SHP77 treated with DMSO at 0.1 percent for 48 hours (cell line): Measurements from ENCODE around the gene UNC5CL.

Source experiments
- DNase-seq: peaks from one replicate; lab custom pipeline; 2025; lab: John Stamatoyannopoulos, UW

Gene UNC5CL

DNA sequence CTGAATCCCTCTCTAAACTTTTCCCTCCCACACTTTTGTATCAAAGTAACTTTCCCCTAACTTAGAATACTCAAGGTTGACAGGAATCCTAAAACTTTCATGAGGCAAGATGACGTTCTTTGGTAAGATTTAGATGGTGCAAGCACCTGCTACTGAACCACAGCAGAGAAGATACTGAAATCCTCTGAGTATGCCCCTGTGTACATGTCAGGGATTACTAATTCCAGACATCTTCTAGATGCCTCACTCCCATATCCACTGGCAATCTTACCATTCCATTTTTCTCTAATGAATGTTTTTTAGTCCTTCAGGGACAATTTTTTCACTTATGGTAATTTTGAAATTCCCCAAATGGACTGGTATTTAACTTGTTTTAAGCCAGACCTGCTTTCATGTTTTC, 23.0 kb upstream of the UNC5CL start:
- DNase-seq, result no peak

DNA sequence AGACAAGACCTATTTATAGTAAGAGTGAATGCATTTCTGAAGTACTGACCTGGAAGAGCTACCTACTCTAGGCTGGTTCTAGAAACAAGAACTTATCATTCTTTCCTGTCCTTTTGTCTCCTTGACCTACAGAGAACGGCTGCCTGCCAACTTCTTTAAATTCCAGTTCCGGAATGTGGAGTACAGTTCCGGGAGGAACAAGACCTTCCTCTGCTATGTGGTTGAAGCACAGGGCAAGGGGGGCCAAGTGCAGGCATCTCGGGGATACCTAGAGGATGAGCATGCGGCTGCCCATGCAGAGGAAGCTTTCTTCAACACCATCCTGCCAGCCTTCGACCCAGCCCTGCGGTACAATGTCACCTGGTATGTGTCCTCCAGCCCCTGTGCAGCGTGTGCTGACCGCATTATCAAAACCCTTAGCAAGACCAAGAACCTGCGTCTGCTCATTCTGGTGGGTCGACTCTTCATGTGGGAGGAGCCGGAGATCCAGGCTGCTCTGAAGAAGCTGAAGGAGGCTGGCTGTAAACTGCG, 22.2 kb upstream of the UNC5CL start:
- no peak for DNase-seq

DNA sequence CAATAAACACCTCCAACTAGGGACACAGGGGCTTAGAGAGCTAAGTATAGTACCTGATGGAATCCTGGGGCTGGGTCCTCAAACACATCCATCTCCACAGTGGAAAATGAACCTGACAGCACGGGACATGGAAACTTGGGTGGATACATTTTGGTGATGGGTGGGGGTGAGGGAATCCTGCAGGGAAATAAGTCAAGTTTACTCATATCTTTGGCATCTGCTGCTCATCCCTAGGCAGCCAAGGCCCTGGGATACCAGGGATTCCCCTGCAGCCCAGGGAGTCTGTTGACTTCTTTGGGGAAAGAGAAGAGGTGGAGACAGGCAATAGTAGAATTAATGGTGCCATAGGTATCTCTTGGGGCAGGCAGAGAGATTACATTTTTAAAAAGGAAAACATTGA, 20.5 kb upstream of the UNC5CL start:
- DNase-seq, result no peak

DNA sequence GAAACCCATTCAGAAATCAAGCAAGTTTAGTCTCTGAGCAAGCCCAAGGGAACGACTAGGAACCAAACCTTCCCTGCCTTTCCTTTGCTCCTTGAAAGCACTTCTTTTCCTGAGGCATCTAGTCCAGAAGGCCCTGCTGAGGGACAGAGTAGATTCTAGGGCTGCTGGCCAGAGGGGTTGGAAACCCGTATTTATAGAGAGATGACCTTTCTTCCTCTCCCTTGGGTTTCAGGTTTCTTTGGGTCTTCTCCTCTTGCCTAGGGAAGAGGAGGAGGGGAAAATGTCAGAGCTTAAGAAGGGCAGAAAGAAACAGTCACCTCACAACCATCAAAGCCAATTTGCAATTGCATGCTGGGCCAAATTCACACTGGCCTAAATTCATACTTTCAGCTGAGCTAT, 19.8 kb upstream of the UNC5CL start:
- no peak for DNase-seq

DNA sequence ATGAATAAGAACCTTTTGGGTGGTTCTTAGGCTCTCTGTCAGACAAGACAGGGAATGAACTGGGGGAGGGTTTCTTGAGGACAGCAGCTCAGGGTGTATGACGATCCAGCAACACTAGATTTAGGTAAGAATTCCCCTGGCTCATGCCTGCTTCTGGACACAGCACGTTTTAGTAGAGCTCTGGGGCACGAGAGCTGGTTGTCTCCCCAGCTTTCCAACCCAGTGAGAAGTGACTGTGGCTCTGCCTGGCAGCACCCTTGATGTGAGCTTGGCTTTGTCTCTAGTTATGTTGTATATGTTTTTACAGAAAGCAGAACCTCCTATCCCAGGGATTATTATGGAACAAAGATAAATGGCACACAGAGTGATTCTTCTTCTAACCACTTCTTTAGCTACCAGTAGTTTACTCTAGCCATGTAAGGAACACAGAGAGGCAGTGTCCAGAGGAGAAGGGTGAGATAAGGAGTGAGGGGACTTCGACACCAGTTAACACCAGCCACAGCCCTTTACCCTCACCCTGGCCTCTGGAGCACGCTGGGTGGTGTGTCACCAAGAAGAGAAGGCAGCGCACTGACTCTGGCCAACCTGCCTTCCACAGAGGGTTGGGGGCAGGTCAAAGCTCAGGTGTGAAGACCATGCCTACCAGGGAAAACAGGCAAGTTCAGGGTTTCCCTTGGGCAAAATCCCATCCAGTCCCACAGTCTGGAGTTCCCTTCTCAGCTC, 17.9 kb upstream of the UNC5CL start:
- DNase-seq, result no peak

DNA sequence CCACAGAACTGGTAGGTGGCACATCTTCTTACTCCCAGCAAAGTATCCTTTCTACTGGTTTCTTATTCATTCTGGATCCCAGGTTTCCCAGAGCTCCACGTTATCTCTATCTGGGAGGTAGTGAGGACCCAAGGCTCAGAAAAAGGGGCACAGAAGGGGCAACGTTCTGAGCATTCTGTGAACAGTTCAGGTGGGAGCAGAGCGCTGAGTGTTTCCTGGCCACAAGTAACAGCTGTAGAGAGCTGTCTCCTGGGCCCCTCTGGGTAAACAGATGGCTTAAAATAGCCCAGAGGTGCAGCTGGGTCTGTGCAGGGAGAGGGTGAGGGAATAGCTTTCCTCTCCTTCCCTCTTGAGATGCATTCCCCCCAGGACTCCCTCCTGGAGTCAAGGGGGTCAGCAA, 16.1 kb upstream of the UNC5CL start:
- peak; percentile 52 for DNase-seq

DNA sequence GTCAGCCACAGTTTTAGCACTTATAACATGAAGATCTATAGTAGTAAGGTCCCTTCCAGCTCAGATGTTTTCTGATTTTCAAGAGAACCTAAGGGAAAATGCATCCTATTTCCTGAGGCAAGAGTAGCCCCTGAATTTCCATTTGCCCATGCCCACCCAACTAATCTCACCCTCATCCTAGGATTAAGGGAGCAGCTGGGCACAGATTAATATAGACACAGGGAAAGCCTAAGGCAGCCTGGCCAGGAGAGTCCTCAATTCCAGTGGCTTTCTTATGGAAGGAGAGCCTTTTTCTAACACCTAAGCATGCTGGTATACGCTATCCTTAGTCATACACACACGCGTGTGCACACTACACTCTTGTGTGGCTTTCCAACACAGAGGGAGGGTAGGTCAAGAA, 15.5 kb upstream of the UNC5CL start:
- DNase-seq, result no peak

DNA sequence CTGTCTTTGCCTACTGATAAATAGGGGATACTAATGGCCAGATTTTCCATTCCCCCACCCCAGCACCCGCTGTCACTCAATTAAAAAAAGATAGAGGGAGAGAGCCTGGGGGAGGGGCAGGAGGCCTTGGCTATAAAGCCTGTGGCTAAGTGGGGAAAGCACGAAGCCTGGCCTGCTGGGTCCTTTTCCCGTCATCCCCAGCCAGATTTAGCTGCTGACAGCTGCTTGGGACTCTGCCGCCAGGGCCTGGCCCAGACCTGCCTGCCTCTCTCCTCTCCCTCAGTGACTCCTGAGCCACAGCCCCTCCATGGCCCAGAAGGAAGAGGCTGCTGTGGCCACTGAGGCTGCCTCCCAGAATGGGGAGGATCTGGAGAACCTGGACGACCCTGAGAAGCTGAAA, 14.0 kb upstream of the UNC5CL start, which contains the start of gene APOBEC2:
Gene APOBEC2, plus strand, starts transcription at position 162 of the 400 bp plus-strand sequence. Its CDS starts 146 bp downstream, at position 308.
- peak; percentile 77 for DNase-seq

DNA sequence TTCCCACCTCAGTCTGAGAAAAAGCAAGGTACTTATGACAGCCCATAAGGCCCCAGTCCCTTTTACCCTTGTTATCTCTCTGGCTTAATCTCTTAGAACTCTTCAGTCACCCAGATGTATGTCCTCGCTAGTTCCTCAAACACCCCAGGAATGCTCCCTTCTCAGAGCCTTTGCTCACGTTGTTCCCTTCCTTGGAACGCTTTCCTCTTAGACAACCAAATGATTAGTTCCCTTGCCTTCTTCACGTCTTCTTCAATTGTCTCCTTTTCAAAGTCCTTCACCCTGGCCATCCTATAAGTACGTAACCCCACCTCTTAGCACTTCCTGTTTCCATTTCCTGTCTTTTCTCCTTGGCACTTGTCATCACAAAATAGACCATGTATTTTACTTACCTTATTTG, 12.9 kb upstream of the UNC5CL start:
- no peak for DNase-seq

DNA sequence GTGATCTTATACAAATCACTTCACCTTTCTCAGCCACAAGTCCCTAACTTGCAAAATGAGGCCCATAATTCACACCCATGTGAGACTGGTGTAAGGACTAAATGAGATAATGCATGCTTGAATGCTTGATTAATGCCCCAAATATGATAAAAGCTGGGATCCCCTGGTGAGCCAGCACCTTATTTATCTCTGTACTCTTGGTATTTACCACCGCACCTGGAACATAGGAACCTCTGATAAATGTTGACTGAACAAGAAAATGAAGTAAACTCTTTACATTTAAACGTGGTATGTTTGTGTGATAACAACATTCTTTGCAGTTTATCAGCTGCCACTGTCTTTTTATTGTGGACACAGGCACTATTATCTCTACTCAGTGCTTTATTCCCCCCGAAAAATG, 11.5 kb upstream of the UNC5CL start:
- DNase-seq, result no peak

DNA sequence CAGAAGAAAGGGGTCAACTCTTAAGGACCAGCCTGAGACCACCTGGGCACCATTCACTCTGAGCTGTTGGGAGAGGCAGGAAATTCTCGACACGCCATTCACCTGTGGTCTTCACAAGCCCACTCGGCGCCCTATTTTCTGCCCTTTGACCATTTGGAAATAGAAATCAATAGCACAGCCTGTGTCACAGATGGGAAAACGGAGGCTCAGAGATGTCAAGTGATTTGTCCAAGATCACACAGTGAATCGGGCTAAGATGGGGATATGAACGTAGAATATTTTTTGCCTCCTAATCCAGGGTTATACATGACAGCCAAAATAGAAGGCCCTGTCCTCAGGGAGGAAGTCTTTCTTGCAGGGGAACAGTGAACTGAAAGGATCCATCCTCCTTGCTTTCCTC, 10.9 kb upstream of the UNC5CL start:
- DNase-seq, result no peak

DNA sequence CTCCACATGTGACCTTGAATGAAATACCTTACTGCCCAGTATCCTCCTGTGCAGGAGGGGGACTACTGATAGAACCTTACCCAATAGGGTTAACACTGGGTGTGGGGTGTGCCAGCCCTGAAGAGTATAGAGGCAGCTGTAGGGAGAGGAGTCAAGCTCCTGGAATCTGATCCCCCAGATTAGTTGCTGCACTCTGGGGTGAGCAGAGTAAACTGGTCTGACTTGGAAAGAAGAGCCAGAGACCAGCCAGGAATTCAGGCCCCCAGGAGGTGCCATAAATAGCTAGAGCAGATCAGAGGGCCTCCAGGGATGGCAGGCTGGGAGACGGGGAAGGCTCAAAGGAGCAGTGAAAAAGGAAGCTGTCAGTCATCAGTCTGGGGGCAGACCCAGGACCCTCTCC, 10.5 kb upstream of the UNC5CL start:
- no peak for DNase-seq

DNA sequence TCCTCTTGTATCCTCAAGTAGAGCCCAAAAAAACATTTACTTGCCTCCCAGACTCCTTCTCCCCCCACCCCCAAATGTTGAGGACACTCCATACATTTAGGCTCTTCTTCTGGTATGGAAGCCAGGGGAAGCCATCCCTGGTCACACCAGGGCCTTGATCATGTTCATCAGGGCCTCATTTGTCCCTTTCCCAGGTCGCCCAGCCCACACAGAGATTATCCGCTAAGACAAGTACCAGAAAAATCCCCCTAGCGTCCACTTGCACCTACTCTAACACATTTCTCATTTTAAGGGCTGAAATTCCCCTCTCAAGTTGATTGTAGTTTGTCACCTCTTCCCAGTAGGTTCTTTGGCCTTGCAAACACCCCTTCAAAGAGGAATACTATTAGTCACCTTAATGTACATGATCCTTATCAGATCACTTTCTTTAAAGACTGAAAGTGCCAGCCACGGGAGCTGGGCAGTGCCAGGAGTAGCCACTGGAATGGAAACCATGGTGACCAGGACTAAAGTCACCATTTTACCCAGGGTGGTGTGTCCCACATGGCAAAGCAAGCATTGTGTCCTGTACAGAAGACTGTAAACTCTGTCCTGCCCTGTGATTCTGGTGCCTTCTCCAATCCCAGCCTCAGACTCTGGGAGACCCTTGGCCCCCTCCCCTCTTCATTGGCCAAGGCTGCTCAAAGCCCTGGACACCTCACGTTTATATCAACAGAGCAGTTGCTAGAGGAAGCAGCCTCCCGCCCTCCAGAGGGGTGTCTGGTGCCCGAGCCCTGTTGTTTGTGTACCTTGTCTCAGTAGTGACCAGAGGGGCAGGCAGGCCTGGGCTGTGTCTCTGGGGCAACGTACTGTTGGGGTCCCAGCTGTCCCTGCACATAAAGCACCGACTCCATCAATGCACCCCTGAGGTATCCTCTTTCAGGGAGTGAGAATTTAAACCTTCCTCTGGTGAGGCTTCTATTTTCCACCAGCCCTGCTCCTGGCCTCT, 9.0 kb upstream of the UNC5CL start:
- no peak for DNase-seq

DNA sequence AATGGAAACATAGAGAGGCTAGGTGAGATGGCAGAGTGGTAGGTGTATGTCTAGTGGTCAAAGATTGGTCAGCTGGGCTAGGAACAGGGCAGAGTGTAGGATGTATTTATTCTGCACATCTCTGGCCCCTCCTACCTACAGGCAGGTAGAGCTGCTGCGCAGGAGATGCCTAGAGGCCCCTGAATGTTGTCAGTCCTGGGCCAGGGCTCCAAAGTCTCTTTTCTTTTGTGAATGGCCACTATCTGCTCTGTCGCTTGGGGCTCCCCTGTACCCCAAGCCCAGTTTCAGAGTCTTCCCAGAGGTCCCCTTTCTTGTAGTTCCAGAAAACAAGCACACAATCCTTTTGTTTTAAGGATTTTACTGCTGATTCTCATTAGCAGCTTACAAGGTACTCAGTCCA, 8.3 kb upstream of the UNC5CL start:
- DNase-seq, result no peak

DNA sequence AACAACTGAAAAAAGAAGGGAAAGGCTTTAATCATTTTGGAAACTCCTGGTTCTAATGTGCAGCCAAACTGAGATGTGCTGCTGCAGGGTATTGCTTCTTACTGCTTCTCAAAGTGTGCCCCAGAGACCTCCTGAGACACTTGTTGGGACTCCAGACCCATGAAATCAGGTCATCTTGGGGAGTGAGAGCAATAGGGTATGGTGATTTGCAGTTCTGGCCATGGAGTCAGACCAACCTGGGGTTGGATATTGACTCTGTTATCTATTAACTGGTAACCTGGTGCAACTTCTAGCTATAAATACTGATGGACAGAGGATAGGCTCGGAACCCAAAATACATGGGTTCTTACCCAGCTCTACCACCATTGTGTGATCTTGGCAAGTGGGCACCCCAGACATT, 7.1 kb upstream of the UNC5CL start:
- no peak for DNase-seq

DNA sequence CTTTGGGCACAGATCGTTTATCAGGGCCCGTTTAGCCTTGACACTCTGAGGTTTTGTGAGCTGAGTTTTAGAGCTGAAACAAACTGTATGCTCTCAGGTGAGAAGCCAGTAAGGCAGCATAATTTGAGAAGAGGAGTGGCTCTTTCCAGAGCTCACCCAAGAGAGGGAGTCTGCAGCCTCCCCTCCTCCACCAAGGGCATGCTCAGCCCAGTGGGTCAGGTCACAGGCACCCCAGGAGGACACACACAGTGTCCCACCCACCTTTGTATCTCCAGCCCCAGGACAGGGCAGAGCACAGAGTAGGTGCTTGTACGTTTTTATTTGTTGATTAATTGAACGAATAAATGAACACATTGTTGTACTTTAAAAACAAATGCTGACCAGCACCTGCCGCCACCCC, 6.6 kb upstream of the UNC5CL start:
- DNase-seq, result no peak

DNA sequence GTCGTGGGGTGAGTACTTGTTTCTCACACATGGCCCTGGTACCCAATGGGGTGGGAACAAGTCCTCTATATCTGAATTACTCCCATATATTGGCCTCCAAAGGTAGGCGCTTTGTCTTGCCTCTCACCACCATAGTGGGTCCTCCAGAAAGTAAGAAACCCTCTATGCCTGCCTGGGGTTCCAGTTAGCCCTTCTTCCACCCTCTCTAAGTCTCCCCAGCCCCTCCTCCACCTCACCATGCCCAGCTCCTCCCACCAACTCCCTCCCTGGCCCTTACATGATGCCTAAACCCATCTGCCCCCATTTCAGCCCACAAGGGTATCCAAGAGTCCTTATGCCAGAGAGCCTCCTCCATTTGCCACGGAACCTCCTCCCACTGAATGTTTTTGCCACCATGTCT, 4.1 kb upstream of the UNC5CL start:
- DNase-seq, result no peak

DNA sequence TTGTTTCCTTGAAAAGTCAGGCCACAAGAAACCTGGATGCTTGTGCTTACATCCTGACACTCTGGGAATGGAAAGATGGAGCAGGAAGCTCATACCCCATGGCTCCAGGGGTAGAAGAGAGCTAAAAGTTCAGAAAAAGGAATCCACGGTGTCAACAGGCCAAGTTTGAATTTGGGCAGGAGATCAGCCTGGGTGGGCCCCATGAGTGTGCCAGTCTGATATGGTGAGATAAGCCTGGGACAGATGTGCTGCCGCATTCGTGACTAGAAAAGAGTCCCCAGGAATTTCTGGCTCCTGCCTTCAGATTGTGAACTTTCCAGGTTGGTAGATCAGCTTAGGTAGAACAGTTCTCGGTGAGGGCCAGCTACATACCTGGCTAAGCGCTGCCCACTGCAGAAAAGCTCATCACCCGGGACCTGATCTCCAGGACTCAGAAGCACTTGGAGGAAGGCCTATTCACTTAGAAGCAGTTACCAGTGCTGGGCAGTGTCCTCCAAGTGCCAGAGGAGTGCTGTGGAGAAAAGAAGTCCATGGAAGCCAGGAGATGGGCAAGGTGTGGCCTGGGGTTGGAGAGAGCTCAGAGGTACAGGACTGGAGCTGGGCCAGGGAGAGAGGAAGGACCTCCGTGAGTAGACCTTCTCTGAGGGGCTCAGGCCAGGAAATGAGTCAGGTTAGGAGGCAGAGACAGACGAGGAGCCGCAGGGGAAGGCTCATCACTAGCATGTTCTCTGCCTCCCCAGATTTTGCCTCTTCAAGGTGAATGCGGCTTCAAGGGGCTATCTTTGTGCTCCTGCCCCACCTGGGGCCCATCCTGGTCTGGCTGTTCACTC, 3.4 kb upstream of the UNC5CL start, which contains the start of gene TSPO2:
Gene TSPO2, plus strand, starts transcription at position 242 of the 830 bp plus-strand sequence. Its CDS starts 519 bp downstream, at position 761.
- DNase-seq, result no peak

DNA sequence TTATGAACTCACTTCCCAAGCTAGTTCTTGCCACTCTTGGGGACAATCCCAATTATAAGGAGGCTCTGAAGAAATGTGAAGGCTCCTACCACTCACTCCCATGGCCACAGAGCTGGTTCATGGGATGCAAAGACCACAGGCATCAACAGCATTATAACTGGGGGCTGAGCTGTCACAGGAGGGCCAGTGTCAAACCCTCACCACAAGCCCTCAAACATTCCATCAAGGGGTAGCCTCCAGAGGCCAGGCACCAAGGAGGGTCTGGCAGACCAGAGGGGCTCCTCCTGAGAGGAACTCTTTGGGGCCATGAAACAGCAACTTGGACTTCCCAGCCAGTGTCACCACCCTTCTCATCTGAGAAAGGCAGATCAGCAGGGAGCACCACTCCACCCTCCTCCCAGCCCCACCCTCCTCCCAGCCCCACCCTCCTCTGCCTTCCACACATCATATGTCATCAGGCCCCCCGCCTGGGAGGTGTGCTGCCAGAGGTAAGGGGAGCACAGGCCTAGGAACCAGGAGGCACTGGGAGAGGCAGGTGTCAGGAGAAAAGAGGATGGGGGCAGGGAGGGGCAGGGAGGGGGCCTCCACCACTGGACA, 2.0 kb upstream of the UNC5CL start:
- DNase-seq, result no peak

DNA sequence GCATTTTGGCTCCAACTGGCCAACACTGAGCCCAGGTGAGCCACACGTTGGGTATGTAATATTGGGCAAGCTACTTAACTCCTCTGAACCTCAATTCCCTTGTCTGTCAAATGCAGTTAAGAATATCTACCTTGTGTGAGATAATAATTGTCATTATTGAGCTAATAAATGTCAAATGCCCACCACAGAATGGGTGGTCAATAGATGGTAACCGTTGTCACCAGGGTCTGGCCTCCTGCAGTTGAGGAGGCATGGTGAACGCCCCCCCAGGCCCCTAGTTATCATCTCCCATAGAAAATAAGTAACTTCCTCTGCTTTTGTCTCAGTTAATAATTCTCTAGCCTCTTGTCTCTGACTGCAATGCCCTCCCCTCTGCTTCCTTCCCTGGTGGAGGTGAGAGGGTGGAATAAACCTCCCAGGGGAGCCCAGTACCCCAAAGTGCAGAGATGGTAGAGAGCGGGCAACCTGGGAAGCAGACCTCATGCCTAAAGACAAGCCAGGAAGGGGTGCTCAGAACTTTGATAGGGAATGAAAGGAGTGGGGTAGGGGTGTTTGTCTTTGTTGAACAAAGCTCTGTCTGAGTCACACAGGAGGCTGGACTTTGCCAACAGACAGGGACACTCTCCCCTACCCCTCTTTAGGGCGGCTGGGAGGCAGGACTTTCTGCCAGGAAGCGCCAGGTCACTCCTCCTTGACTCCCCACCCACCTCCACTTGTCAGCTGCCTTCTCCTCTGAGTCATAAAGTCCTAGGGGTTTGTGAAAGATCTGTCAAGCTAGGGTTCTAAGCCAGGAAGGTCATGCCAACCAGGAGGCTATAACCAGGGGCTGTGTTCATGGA, 1.3 kb upstream of the UNC5CL start:
- no peak for DNase-seq

DNA sequence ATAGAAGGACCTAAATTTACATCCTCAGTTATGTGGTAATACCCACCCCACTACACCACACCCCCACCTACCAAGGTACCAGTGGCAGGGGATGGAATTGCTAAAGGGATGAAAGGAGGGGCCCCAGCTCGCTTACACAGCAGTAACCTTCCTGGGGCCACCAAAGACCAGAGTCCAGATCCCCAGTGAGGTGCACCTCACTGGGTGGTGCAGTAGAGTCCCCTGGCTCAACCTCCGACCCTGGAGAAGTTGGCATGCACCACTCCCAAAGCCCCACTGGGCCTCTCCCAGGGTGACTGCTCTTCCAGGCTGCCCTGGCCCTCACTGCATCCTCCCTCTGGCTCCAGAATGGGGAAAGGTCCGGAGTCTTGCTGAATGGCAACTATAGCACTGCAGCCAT, 816 bp downstream of the UNC5CL start:
- no peak for DNase-seq
